Uterus (tissue), 2 donors: ENCODE data around the gene MYCT1.

Experiments
- POLR2A ChIP-seq, 2 donors: fragments of 450-650 bp; IDR thresholded peaks; one replicate each; pipeline ENCODE4 v1.6.1; 2016; ENCODE audit warnings: antibody characterized with exemption in 2 of 2, mild to moderate bottlenecking in 1 of 2, moderate library complexity in 1 of 2
- TF ChIP-seq, protein P1 (sequence below), 4 experiments: fragments of 200-600 bp in 2 of 4; fragments of 450-650 bp in 2 of 4; sonication (generic) in 2 of 4; IDR thresholded peaks; one replicate each; pipeline ENCODE4 v1.5.1; 2016 to 2019; ENCODE audit warnings: antibody characterized with exemption in 4 of 4, mild to moderate bottlenecking in 2 of 4, moderate library complexity in 1 of 4

DNA sequence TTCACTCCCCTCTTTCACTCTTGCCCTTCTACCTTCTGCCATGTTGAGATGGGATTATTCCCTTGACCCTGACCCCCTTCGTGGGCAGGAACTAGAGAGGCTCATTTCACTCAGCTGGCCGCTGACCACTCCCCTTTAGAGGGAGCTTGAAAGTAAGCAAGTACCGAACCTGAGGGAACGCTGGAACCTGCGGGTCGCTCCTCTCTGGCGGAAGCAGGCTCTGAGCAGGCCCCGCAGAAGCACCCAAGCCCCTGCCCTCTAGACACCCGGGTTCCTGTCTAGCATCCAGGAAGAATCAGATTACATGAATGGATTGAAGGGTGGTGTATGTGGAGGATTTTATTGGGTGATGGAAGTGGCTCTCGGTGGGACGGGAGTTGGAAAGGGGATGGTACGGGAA, 11.9 kb upstream of the MYCT1 start:
- TF ChIP-seq, protein P1, sequence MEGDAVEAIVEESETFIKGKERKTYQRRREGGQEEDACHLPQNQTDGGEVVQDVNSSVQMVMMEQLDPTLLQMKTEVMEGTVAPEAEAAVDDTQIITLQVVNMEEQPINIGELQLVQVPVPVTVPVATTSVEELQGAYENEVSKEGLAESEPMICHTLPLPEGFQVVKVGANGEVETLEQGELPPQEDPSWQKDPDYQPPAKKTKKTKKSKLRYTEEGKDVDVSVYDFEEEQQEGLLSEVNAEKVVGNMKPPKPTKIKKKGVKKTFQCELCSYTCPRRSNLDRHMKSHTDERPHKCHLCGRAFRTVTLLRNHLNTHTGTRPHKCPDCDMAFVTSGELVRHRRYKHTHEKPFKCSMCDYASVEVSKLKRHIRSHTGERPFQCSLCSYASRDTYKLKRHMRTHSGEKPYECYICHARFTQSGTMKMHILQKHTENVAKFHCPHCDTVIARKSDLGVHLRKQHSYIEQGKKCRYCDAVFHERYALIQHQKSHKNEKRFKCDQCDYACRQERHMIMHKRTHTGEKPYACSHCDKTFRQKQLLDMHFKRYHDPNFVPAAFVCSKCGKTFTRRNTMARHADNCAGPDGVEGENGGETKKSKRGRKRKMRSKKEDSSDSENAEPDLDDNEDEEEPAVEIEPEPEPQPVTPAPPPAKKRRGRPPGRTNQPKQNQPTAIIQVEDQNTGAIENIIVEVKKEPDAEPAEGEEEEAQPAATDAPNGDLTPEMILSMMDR (IDR thresholded peaks at IDR 0.05), result no peak
- no peak for TF ChIP-seq POLR2A (IDR thresholded peaks at IDR 0.05)
